Measurements from ENCODE around the gene GDPD4.

GRCh38 chr11:77187776-77188632 lies 113.5 kb downstream of the GDPD4 start:
- TF ChIP-seq TCF12 (IDR thresholded peaks at IDR 0.05; ENCODE audit: low read depth, low read length) (no peak), ZNF24 (IDR thresholded peaks at IDR 0.05) (no peak), RFX5 (IDR thresholded peaks at IDR 0.05; ENCODE audit: low read depth, low read length) (no peak), ZNF622 (IDR thresholded peaks at IDR 0.05) (no peak), POLR2AphosphoS5 (IDR thresholded peaks at IDR 0.05; ENCODE audit: low read length) (no peak), MTA3 (IDR thresholded peaks at IDR 0.05; ENCODE audit: borderline replicate concordance, low read length) (no peak)

Measured in GM12878 (cell line).